ENCODE results near the gene CDH13. TPM values are rescaled to one million over a fixed set of nuclear protein-coding genes. Genes with fewer than 3 reads are reported as not detected.

Gene CDH13
- total and polyA plus RNA-seq, 2 of the 8 experiments (the other 6 are each of a cell fraction or from before 2014, with no cell fraction given), result 2.3 to 2.4 TPM

DNA sequence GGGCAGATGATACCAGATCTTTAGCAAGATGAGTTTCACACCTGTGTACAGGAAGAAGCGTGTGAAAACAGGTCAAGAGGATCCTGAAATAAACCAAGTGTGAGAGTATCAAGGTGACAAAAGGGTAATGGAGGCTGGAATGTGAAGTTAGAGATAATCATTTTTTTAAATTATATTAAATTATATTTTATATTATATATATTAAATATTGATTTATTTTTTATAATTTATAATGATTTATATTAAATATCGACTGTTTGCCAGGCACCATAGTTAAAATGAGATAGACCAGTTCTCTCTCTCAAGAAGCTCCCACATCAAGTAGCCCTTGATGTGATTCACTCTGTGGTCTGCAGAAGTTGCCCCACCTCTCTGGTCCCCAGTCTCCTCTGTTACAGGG, 820.8 kb downstream of the CDH13 start (continued):
- TF ChIP-seq MAFK (IDR thresholded peaks at IDR 0.05; ENCODE audit: low read depth, low read length), result no peak
- TF ChIP-seq SP2 (IDR thresholded peaks at IDR 0.05; ENCODE audit: low read length), result no peak
